Erythroblast (primary cell): ENCODE data around the gene OSR1.

Source experiments
- GATA1 ChIP-seq: IDR thresholded peaks from 2 replicates; pipeline ENCODE4 v1.6.1; 2011; ENCODE audit warnings: low read depth, mild to moderate bottlenecking, control low read depth, low read length, moderate library complexity
- POLR2A ChIP-seq: IDR thresholded peaks from 2 replicates; pipeline ENCODE4 v1.6.1; 2011; ENCODE audit warnings: mild to moderate bottlenecking, low read length

DNA sequence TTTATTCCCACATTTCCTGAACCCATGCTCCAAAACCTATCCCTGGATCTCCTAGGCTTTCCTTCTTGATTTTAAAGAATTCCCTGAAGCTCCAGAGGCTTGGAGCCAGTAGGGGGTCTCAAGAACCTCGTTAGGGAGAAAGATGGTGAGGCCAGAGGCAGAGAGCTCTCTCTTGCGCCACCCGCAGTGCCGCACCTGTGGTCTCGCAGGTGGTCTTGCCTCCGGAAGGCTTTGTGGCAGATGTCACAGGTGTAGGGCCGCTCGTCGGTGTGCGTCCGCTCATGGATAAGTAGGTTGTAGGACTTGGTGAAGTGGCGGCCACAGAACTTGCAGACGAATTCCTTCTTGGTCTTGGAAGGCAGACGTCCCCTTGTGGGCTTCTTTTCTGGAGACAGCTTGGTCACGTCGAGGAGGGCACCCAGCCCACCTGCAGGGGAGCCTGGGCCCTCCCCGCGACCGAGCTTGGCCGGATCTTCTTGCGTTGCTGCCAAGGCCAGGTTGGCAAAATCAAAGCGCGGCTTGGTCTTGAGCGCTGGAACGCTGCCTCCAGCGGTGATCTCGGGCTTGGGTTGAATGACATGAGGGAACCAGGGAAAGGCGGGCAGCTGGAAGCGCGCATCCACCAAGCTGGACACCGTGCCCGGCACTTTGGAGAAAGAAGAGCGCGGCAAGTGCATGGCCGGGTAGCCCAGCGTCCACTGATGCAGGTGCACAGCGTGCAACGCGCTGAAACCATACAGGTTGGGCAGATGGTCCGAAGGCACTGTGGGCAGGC lies 5.3 kb downstream of the OSR1 start:
- no peak for TF ChIP-seq POLR2A
- no peak for TF ChIP-seq GATA1
